SKM-1 (cell line): Measurements from ENCODE around the gene KCNE4.
"Not testable (repeated sequence)": the region's sequence is repeated elsewhere in the genome, so short reads cannot be mapped to it uniquely, and the experiment has no call there.

Source experiments
- DNase-seq: peaks from one replicate; lab custom pipeline; 2025; ENCODE audit not compliant: unreplicated experiment; lab: John Stamatoyannopoulos, UW

The KCNE4 gene

GRCh38 chr2:223056701-223057418 lies 4.9 kb downstream of the KCNE4 start:
- DNase-seq: no peak

- no peak for DNase-seq
Measured at GRCh38 chr2:223057569-223057968, 5.6 kb downstream of the KCNE4 start.

- no peak for DNase-seq
Measured at GRCh38 chr2:223058952-223059716, 7.1 kb downstream of the KCNE4 start.

- no peak for DNase-seq
Measured at GRCh38 chr2:223060201-223060825, 8.3 kb downstream of the KCNE4 start.

- no peak for DNase-seq
Measured at GRCh38 chr2:223062396-223062795, 10.4 kb downstream of the KCNE4 start.

- no peak for DNase-seq
Measured at GRCh38 chr2:223065107-223065506, 13.1 kb downstream of the KCNE4 start.

- DNase-seq: no peak
Measured at GRCh38 chr2:223066721-223067120, 14.7 kb downstream of the KCNE4 start.

- DNase-seq: no peak
Measured at GRCh38 chr2:223068071-223068470, 16.1 kb downstream of the KCNE4 start.

GRCh38 chr2:223069465-223069864 lies 17.5 kb downstream of the KCNE4 start:
- no peak for DNase-seq

- DNase-seq: no peak
Measured at GRCh38 chr2:223069988-223070387, 18.0 kb downstream of the KCNE4 start.

GRCh38 chr2:223071139-223071538 lies 19.1 kb downstream of the KCNE4 start:
- DNase-seq: no peak

GRCh38 chr2:223072826-223073225 lies 20.8 kb downstream of the KCNE4 start:
- no peak for DNase-seq

- DNase-seq: no peak
Measured at GRCh38 chr2:223075301-223076270, 23.6 kb downstream of the KCNE4 start.

- no peak for DNase-seq
Measured at GRCh38 chr2:223076573-223076972, 24.6 kb downstream of the KCNE4 start.

- DNase-seq: no peak
Measured at GRCh38 chr2:223078482-223078881, 26.5 kb downstream of the KCNE4 start.

- no peak for DNase-seq
Measured at GRCh38 chr2:223079378-223079777, 27.4 kb downstream of the KCNE4 start.

GRCh38 chr2:223079925-223080324 lies 27.9 kb downstream of the KCNE4 start:
- no peak for DNase-seq

- not testable (repeated sequence) for DNase-seq
Measured at GRCh38 chr2:223080790-223081360, 28.9 kb downstream of the KCNE4 start.

GRCh38 chr2:223081789-223082188 lies 29.8 kb downstream of the KCNE4 start:
- no peak for DNase-seq

- no peak for DNase-seq
Measured at GRCh38 chr2:223082706-223083105, 30.7 kb downstream of the KCNE4 start.
